Epithelial cell of esophagus (primary cell): Measurements from ENCODE around the gene ARMC9.

Experiments used
- DNase-seq: peaks from one replicate; pipeline ENCODE4 v3.0.0; 2010; ENCODE audit warnings: low read depth
- H3K4me3 ChIP-seq: 2 replicates; pipeline ENCODE4 v1.5.1; 2011; ENCODE audit warnings: mild to moderate bottlenecking, low read length, control low read depth
- CTCF ChIP-seq: IDR thresholded peaks from 2 replicates; pipeline ENCODE4 v1.5.1; 2011; ENCODE audit warnings: low read depth, mild to moderate bottlenecking, low read length, control low read depth, inconsistent platforms; ENCODE audit not compliant: insufficient read depth; ENCODE audit errors: missing control alignments

ARMC9 gene

DNA sequence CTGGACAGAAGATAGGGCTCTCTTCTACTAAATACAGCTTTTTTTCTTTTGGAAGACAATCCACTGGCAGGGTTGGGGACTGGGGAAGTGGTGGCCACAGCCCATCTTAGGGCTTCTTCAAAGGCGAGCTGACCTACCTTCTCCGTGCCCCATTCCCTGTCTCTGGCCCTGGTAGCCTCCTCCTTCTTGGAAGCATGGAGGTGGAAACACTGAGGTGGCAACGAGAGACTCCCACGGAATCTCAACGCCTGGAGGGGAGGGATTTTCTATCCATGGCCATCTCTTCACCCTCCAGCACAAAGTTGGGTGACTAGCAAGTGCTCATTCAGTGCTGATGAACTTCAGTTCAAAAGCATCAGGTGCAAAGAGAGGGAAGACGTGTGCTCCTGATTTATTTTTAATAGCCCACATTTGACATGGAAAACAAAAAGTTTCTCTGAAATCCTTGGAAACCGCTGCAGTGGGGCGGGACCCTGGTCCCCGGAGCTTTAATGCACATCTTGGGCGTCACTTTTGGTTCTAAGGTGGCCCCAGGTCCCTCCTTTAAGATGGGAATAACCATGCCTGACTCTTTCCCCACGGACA is 633 bp upstream of the ARMC9 start:
- no peak for DNase-seq
- TF ChIP-seq CTCF: no peak
- H3K4me3 ChIP-seq: peak overlapping the region; percentile 94

GRCh38 chr2:231199219-231199618 is 788 bp downstream of the ARMC9 start:
- TF ChIP-seq CTCF: no peak
- peak; percentile 59 for DNase-seq
- H3K4me3 ChIP-seq: peak overlapping the region; percentile 94

- no peak overlapping the region for H3K4me3 ChIP-seq
- peak; percentile 70 for DNase-seq
- TF ChIP-seq CTCF: no peak
Measured at GRCh38 chr2:231200805-231201474, 2.5 kb downstream of the ARMC9 start.

- no peak for TF ChIP-seq CTCF
- DNase-seq: no peak
- no peak overlapping the region for H3K4me3 ChIP-seq
Measured at GRCh38 chr2:231201475-231201814, 3.0 kb downstream of the ARMC9 start.

DNA sequence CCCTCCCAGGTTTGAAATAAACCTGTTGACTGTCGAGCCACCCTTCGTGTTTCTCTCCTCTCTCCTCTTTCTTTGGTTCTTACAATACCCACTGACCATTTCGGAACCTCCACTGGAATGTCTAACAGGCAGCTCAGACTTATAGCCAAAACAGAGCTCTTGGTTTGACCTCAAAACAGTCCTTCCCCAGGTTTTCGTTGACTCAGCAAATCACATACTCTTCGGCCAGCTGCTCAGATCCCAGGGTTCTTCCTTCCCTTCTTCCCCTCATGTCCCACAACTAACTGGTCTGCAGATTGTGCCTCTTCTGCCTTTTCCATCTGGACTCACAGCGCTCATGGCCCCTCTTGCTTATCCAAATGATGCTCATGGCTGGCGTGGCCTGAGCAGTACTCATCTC is 4.7 kb downstream of the ARMC9 start:
- no peak for TF ChIP-seq CTCF
- DNase-seq: no peak
- H3K4me3 ChIP-seq: no peak overlapping the region

DNA sequence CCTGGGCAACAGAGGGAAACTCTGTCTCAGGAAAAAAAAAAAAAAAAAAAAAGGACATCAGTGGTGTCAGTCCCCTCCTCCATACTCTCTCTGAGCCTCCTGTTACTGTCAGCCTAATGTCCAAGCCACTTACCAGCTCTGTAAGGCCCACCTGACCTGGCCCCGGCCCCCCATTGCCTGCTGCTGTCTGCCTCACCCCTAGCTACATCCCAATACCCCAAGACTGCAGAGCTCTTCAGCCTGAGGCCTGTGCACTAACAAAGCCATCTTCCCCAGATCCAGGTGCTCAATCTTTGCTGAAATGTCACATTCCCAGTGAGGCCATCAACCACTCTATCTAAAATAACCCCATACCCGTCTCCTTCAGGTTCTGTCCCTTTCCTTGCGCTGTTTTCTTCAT is 5.7 kb downstream of the ARMC9 start:
- H3K4me3 ChIP-seq: no peak overlapping the region
- TF ChIP-seq CTCF: no peak
- no peak for DNase-seq

DNA sequence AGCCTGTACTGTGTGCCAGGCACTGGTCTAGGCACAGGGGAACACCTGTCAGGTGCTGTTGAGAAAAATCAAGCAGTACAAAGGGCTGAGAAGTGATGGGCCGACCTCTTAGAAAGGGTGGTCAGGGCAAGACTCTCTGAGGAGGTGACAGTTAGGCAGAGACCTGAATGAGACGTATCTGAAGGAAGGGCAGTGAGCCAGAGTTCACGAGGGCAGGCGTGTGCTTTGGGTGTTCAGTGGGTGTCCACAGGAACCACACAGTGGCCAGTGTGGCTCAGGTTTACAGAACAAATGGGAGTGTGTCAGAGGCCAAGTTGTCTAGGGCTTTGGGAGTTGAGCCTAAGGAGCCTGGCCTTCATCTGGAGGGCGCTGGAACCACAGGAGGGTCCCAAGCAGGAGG is 6.2 kb downstream of the ARMC9 start:
- DNase-seq: no peak
- no peak overlapping the region for H3K4me3 ChIP-seq

More for the DNA sequence above, 6.2 kb downstream of the ARMC9 start:
- no peak for TF ChIP-seq CTCF
